ENCODE data around the gene UBE2J2. TPM values are rescaled to one million over a fixed set of nuclear protein-coding genes. Genes with fewer than 3 reads are reported as not detected.
A peak's percentile ranks its signal among the peaks of the same experiment; 100 is the strongest.

Gene UBE2J2
- total RNA-seq, 1 donor from 2014 or later: 28.7 TPM

DNA sequence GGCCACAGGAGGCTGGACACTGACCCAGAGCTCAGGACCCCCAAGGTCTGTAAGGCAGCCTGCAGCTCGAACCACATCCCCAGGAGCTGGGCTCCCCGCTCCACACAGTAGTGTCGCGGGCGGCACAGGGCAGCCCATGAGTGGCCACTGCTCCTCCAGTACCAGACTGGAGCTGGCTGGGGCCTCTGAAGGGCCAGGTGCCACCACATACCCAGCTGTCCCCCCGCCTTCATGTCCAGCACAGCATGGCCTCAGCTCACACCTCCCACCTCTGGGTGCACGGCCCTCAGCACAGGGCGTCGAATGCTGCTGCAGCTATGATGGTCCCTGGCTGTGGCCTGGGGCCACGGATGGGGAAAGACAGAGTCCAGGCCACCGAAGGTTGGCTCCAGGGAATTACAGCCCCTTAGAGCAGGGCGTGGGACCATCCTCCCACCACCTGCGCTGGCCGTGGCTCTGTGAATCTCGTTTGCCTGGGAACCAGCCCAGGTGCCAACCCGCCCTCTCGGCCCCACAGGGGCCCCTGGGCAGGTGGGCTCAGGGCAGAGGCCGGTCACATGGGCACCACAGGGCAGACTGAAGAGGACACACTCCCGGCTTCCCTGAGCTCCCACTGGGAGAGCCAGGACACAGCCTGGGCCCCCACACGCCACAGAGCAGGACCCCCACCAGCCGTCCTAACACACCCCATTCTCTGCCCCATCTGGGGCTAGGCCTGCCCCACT is 57.6 kb downstream of the UBE2J2 start:
- Histone ChIP-seq H3K27me3 (ENCODE audit: control insufficient read depth in 3 of 3, insufficient read depth in 3 of 3, low read length in 3 of 3) (no peaks in the 10 kb centered on the region), H3K9me3 (ENCODE audit: control insufficient read depth in 3 of 3, low read length in 3 of 3) (no peaks in the 10 kb centered on the region), H3K4me3 (ENCODE audit: low read length in 3 of 3) (no peak overlapping the region), H3K27ac (ENCODE audit: low read depth, low read length) (peak overlapping the region; percentile 30), H3K36me3 (ENCODE audit: control insufficient read depth in 3 of 3, insufficient read depth in 3 of 3, low read length in 3 of 3) (peaks cover 30 to 37% (median 35%) of the 10 kb centered on the region in 3 donors), H3K9ac (ENCODE audit: low read depth in 1 of 3, low read length in 3 of 3) (no peak overlapping the region), H3K4me1 (ENCODE audit: control insufficient read depth in 3 of 3, insufficient read depth in 3 of 3, low read length in 3 of 3) (peaks cover 7 to 14% (median 13%) of the 10 kb centered on the region in 3 donors)

DNA sequence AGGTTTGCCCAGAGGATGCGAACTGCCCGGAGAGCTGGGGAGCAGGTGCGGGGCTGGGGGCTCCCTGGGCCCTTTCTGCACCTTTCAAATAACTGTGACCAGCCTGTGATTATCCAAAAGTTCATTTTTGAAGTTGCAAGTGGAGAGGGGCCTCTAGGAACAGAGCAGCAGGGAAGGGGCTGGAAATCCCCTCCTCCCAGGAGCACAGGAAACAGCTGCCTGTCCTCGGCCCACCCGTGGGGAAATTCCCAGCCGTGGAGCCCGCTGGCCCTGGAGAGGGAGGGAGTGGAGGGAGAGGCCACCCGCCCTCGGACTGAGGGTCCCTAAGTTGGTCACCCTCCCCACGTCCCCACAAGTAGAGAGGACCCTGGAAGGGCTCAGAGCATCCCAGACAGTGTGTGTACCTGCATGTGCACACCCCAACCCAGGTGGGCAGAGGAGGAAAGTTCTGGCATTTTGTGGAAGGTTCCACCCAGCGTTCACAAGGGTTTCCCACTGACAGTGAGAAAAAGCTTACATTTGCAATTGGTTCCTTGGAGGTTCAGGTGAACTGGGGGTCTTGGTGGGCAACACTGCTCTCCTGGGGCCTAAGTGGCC is 58.5 kb downstream of the UBE2J2 start:
- Histone ChIP-seq H3K4me1 (ENCODE audit: control insufficient read depth in 3 of 3, insufficient read depth in 3 of 3, low read length in 3 of 3) (peaks cover 7 to 14% (median 13%) of the 10 kb centered on the region in 3 donors), H3K9me3 (ENCODE audit: control insufficient read depth in 3 of 3, low read length in 3 of 3) (no peaks in the 10 kb centered on the region), H3K4me3 (ENCODE audit: low read length in 3 of 3) (no peak overlapping the region), H3K27me3 (ENCODE audit: control insufficient read depth in 3 of 3, insufficient read depth in 3 of 3, low read length in 3 of 3) (no peaks in the 10 kb centered on the region), H3K36me3 (ENCODE audit: control insufficient read depth in 3 of 3, insufficient read depth in 3 of 3, low read length in 3 of 3) (peaks cover 22 to 34% (median 26%) of the 10 kb centered on the region in 3 donors), H3K9ac (ENCODE audit: low read depth in 1 of 3, low read length in 3 of 3) (peak overlapping the region in 1 of 3 donors; percentile 25), H3K27ac (ENCODE audit: low read depth, low read length) (no peak overlapping the region)

DNA sequence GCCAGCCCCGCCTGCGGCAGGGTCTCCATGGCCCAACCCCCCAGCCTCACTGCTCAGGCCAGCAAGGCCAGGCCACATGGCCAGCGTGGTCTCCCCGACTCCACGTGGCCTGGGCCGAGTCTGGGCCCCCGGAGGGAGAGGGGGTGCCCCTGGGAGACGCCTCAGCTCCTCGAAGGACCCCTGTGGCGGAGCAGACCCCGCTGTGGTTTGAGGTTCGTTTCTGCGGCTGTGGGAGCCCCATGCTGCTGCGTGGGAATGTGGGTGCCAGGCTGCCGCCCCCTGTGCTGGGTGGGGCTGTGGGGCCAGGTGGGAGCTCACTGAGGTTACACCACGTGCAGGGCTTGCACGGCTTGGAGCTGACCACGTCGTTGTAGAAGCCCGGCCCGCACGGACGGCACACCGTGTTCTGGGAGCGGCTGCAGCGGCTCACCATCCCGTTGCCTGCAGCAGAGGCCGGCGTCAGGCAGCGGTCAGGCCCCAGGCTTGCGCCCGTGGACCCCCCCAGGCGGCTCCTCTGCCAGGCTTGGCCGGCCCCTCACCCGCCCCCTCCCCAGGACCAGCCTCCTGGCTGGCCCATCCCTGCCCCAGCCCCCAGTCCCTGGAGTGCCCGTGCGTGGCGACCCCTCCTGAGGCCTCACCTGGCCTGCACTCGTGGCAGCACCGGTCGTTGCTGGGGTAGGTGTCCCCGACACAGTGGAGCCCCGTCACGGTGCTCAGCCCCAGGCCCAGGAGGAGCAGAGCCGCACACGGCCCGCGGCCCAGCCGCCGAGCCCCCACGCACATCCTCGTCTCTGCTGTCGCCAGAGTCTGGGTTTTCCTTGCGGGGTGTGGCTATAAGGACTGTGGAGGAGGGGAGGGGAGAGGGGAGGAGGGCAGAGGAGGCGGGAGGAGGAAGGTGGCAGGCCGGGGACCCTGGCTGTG is 60.0 kb downstream of the UBE2J2 start, which contains the start of gene TNFRSF4:
Gene TNFRSF4, minus strand, starts transcription at position 809 of the 921 bp plus-strand sequence. Its CDS starts 26 bp downstream, at position 783.
- Histone ChIP-seq H3K4me1 (ENCODE audit: control insufficient read depth in 3 of 3, insufficient read depth in 3 of 3, low read length in 3 of 3) (peaks cover 7 to 15% (median 13%) of the 10 kb centered on the region in 3 donors), H3K27ac (ENCODE audit: low read depth, low read length) (no peak within 1 kb of the TSS), H3K36me3 (ENCODE audit: control insufficient read depth in 3 of 3, insufficient read depth in 3 of 3, low read length in 3 of 3) (peaks cover 15 to 24% (median 16%) of the 10 kb centered on the region in 3 donors), H3K9ac (ENCODE audit: low read depth in 1 of 3, low read length in 3 of 3) (no peak within 1 kb of the TSS), H3K9me3 (ENCODE audit: control insufficient read depth in 3 of 3, low read length in 3 of 3) (no peaks in the 10 kb centered on the region), H3K27me3 (ENCODE audit: control insufficient read depth in 3 of 3, insufficient read depth in 3 of 3, low read length in 3 of 3) (no peaks in the 10 kb centered on the region), H3K4me3 (ENCODE audit: low read length in 3 of 3) (no peak within 1 kb of the TSS)

DNA sequence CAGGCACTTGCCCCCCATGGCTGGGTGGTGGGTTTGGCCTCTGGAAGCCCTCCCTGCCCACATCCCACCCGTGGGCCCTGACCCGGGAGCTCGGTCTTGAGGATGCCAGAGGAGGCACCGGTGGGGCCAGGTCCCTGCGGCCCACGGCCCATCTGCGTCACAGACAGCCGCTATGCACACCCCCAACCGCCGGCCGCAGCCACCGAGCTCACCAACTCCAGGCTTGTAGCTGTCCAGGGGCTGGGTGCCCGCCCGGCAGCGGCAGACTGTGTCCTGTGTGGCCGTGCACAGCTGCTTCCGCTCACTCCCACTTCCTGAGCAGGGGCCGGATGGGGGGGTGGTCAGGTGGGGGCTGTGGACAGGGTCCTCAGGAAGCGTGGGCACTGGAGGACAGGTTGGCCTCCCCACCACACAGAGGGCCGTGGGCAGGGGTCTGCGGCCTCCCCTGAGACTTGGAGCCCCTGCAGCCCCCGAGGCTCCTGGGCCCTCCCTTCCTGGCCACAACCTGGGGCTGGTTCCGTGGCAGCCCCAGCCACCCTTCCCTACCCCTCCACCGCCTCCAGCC is 60.8 kb downstream of the UBE2J2 start:
- H3K4me3 ChIP-seq (ENCODE audit: low read length in 3 of 3): peak overlapping the region in 1 of 3 donors; percentile 32
- H3K27ac ChIP-seq (ENCODE audit: low read depth, low read length): no peak overlapping the region
- H3K27me3 ChIP-seq (ENCODE audit: control insufficient read depth in 3 of 3, insufficient read depth in 3 of 3, low read length in 3 of 3): peaks cover 4 to 5% (median 4%) of the 10 kb centered on the region in 3 donors
- peaks cover 8 to 17% (median 8%) of the 10 kb centered on the region in 3 donors for H3K36me3 ChIP-seq (ENCODE audit: control insufficient read depth in 3 of 3, insufficient read depth in 3 of 3, low read length in 3 of 3)
- H3K9ac ChIP-seq (ENCODE audit: low read depth in 1 of 3, low read length in 3 of 3): peak overlapping the region in 1 of 3 donors; percentile 45
- H3K4me1 ChIP-seq (ENCODE audit: control insufficient read depth in 3 of 3, insufficient read depth in 3 of 3, low read length in 3 of 3): peaks cover 11 to 20% (median 17%) of the 10 kb centered on the region in 3 donors
- no peaks in the 10 kb centered on the region for H3K9me3 ChIP-seq (ENCODE audit: control insufficient read depth in 3 of 3, low read length in 3 of 3)

DNA sequence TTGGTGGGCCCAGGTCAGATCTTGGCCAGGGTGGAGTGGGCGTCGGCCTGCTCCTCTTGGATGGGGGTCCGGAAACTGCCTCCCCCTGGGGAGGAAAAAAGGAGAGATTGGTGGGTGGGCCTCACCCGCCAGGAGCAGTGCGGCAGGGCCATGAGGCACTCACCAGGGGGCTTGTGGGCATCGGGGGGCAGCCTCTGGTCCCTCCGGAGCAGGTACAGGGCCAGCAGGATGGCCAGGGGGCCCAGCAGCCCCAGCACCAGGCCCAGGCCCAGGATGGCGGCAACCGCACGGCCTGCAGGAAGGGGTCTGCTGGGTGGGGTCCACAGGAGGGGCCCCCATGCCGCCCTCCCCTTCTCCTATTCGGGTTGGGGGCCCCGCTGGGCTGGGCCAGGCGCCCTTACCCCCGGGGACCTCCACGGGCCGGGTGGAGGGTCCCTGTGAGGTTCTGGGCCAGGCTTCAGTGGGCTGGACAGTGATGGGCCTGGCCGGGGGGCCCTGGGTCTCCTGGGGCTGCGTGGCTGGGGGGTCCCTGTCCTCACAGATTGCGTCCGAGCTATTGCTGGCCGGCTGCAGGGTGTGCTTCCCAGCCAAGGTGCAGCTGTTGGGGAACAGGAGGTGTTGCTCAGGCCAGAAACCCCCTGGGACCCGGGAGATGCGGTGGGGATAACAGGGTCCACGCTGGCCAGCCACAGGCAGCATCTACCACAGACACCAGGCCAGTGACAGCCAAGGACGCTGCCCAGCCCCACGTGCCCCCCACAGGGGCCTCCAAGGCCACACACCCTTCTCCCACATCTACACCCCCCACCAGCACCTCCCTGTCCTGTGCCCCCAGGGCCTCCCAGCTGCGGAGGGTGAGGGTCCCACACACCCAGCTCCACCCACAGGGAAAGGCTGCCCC is 61.9 kb downstream of the UBE2J2 start:
- no peak overlapping the region for H3K4me3 ChIP-seq (ENCODE audit: low read length in 3 of 3)
- H3K9me3 ChIP-seq (ENCODE audit: control insufficient read depth in 3 of 3, low read length in 3 of 3): no peaks in the 10 kb centered on the region
- peaks cover 13 to 15% (median 15%) of the 10 kb centered on the region in 3 donors for H3K27me3 ChIP-seq (ENCODE audit: control insufficient read depth in 3 of 3, insufficient read depth in 3 of 3, low read length in 3 of 3)
- H3K36me3 ChIP-seq (ENCODE audit: control insufficient read depth in 3 of 3, insufficient read depth in 3 of 3, low read length in 3 of 3): peaks cover 3 to 10% (median 8%) of the 10 kb centered on the region in 3 donors
- H3K27ac ChIP-seq (ENCODE audit: low read depth, low read length): no peak overlapping the region
- H3K4me1 ChIP-seq (ENCODE audit: control insufficient read depth in 3 of 3, insufficient read depth in 3 of 3, low read length in 3 of 3): peaks cover 11 to 21% (median 16%) of the 10 kb centered on the region in 3 donors
- H3K9ac ChIP-seq (ENCODE audit: low read depth in 1 of 3, low read length in 3 of 3): no peak overlapping the region

DNA sequence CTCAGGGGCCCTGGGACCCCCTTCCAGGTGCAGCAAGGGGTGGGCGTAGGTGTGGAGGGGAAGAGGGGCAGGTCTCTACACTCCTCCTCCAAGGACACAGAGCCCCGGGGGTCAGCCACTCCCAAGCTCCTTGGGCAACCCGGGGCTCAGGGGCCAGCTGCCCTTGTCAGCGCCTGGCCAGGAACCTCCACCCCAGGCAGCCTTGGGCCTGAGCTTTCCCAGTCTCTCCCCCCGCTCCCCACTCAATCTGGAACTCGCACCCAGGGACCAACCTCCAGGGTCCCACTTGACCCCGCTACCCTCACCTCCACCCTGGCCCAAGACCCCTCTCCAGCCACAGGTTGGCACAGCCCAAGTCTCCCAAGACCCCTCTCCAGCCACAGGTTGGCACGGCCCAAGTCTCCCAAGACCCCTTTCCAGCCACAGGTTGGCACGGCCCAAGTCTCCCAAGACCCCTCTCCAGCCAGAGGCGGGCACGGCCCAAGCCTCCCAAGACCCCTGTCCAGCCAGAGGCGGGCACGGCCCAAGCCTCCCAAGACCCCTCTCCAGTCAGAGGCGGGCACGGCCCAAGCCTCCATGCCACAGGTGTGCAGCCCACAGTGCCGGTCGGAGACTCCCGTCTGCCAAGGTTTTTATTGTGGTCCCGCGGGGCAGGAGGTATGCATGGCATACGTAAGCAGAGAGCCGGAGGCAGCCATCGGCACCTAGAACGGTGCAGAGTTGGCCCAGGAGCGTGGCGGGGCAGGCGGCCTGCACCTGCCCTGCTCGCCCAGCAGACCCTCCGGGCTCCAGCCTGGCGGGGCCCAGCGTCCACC is 62.7 kb downstream of the UBE2J2 start:
- H3K27me3 ChIP-seq (ENCODE audit: control insufficient read depth in 3 of 3, insufficient read depth in 3 of 3, low read length in 3 of 3): peaks cover 20 to 24% (median 22%) of the 10 kb centered on the region in 3 donors

DNA sequence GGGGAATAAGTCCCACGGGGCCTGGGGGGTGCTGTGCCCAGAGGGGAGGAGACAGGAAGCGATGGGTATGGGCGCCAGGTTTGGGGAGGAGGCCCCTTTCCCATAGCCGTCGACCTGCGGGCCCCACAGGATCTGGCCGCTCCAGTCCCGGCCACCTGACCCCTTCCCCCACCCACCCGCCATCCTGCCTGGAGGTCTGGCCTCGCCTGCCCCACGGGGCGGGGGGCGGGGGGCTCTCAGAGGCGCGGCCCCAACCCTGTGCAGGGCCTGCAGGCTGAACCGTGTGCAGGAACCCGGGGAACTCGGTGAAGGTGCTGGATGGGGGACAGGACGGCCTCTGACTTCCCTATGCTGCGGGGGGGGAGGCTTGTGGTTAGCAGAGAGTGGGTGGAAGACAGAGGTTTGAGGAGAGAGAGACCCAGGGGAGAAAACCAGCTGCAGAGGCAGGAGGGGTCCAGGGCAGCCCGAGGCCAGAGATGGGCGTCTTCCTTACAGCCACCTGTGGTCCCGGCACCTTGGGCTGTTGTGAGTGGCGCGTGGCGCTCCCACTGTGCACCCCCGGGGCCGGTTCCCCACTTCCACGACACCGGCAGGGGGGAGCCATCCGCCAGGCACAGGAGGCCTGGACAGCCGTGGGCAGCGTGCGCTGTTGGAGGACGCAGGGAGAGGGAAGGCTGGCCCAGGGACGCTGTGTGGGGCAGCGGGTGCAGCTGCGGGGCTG is 64.8 kb downstream of the UBE2J2 start:
- no peak overlapping the region for H3K4me3 ChIP-seq (ENCODE audit: low read length in 3 of 3)
- H3K27ac ChIP-seq (ENCODE audit: low read depth, low read length): no peak overlapping the region
- H3K9me3 ChIP-seq (ENCODE audit: control insufficient read depth in 3 of 3, low read length in 3 of 3): no peaks in the 10 kb centered on the region
- peaks cover 25 to 41% (median 29%) of the 10 kb centered on the region in 3 donors for H3K27me3 ChIP-seq (ENCODE audit: control insufficient read depth in 3 of 3, insufficient read depth in 3 of 3, low read length in 3 of 3)
- H3K36me3 ChIP-seq (ENCODE audit: control insufficient read depth in 3 of 3, insufficient read depth in 3 of 3, low read length in 3 of 3): no peaks in the 10 kb centered on the region
- H3K9ac ChIP-seq (ENCODE audit: low read depth in 1 of 3, low read length in 3 of 3): peak overlapping the region in 1 of 3 donors; percentile 45
- peaks cover 4 to 20% (median 18%) of the 10 kb centered on the region in 3 donors for H3K4me1 ChIP-seq (ENCODE audit: control insufficient read depth in 3 of 3, insufficient read depth in 3 of 3, low read length in 3 of 3)

More for the DNA sequence above, 62.7 kb downstream of the UBE2J2 start:
- no peak overlapping the region for H3K9ac ChIP-seq (ENCODE audit: low read depth in 1 of 3, low read length in 3 of 3)
- H3K9me3 ChIP-seq (ENCODE audit: control insufficient read depth in 3 of 3, low read length in 3 of 3): no peaks in the 10 kb centered on the region
- peaks cover 0 to 6% (median 4%) of the 10 kb centered on the region in 3 donors for H3K36me3 ChIP-seq (ENCODE audit: control insufficient read depth in 3 of 3, insufficient read depth in 3 of 3, low read length in 3 of 3)
- H3K4me1 ChIP-seq (ENCODE audit: control insufficient read depth in 3 of 3, insufficient read depth in 3 of 3, low read length in 3 of 3): peaks cover 11 to 26% (median 19%) of the 10 kb centered on the region in 3 donors
- no peak overlapping the region for H3K4me3 ChIP-seq (ENCODE audit: low read length in 3 of 3)
- H3K27ac ChIP-seq (ENCODE audit: low read depth, low read length): no peak overlapping the region

DNA sequence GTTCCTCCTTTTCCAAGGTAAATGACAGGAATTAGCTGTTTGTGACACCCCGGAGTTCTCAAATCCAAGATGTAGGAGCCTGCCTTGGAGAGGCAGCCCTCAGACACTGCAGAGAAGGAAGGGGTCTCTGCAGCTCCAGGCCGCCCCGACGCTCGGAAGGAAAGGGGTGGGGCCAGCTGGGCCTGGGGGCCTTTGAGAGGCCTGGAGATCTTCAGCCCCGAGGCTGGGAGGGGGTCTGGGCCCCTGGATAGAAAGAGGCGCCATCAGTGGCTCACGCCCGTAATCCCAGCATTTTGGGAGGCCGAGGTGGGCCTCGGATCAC is 66.1 kb downstream of the UBE2J2 start:
- Histone ChIP-seq H3K9me3 (ENCODE audit: control insufficient read depth in 3 of 3, low read length in 3 of 3) (no peaks in the 10 kb centered on the region), H3K4me3 (ENCODE audit: low read length in 3 of 3) (no peak overlapping the region), H3K27ac (ENCODE audit: low read depth, low read length) (no peak overlapping the region), H3K4me1 (ENCODE audit: control insufficient read depth in 3 of 3, insufficient read depth in 3 of 3, low read length in 3 of 3) (peaks cover 4 to 18% (median 16%) of the 10 kb centered on the region in 3 donors), H3K9ac (ENCODE audit: low read depth in 1 of 3, low read length in 3 of 3) (no peak overlapping the region), H3K27me3 (ENCODE audit: control insufficient read depth in 3 of 3, insufficient read depth in 3 of 3, low read length in 3 of 3) (peaks cover 29 to 42% (median 33%) of the 10 kb centered on the region in 3 donors), H3K36me3 (ENCODE audit: control insufficient read depth in 3 of 3, insufficient read depth in 3 of 3, low read length in 3 of 3) (no peaks in the 10 kb centered on the region)
